K562 (cell line): ENCODE results near the gene BCAS3.

Experiments used
- BACH1 ChIP-seq: fragments of 200-800 bp; sonication (Bioruptor generic); IDR thresholded peaks from 2 replicates; pipeline ENCODE4 v1.6.1; 2016; ENCODE audit warnings: missing genetic modification characterization, missing compliant biosample characterization
- KDM1A ChIP-seq, 2 experiments: fragments of 450-650 bp; IDR thresholded peaks; 2 replicates each; pipeline ENCODE4 v1.6.1; 2016; ENCODE audit warnings: mild to moderate bottlenecking in 2 of 2
- RFX5 ChIP-seq: IDR thresholded peaks from 2 replicates; pipeline ENCODE4 v1.6.1; 2011; ENCODE audit warnings: low read depth, mild to moderate bottlenecking, improper control_type of control experiment, low read length

DNA sequence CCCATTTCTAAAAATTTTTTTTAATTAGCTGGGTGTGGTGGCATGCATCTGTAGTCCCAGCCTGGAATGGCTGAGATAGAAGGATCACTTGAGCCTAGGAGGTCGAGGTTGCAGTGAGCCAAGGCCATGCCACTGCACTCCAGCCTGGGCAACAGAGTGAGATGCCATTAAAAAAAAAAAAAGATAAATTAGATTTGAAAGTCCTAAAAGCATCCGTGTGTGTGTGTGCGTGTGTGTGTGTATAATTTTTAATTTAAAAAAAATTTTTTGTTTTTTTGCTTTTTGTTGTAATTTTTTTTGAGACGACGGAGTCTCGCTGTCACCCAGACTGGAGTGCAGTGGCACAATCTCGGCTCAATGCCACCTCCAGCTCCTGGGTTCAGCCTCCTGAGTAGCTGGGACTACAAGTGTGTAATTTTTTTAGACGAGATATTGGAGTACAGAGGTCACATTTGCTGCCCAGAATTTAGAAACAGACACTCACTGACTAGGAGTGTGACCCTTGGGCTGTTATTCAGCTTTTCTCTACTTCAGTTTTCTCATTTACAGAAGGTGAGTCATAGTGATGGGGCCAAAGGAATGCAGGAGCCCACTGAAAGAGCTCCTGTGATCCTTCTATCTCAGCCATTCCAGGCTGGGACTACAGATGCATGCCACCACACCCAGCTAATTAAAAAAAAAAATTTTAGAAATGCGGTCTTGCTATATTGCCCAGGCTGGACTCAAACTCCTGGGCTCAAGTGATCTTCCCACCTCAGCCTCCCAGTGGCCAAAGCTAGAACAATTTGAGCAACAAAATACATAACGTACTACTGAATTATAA is 749.0 kb downstream of the BCAS3 start:
- TF ChIP-seq KDM1A (IDR thresholded peaks at IDR 0.05) (no peak), RFX5 (no peak), BACH1 (tag) (no peak)
